Subcutaneous adipose tissue (tissue), 4 donors: ENCODE results near the gene CORO2B. TPM values are rescaled to one million over a fixed set of nuclear protein-coding genes. Genes with fewer than 3 reads are reported as not detected.

Experiments used
- total RNA-seq, 4 donors: library from RNA; depleted of rRNA; stranded (reverse); fragments of >200 nt; gene quantifications; one replicate each; pipeline ENCODE4 v1.1.0, GENCODE V29; 2016
- TF ChIP-seq, protein P1 (sequence below): fragments of 450-650 bp; IDR thresholded peaks from one replicate; pipeline ENCODE4 v1.5.1; 2016; ENCODE audit warnings: low read depth, mild to moderate bottlenecking, control low read depth, antibody characterized with exemption, moderate library complexity

The CORO2B gene
- total RNA-seq, 4 donors from 2014 or later: 5.4 to 15.3 (median 9.7) TPM

DNA sequence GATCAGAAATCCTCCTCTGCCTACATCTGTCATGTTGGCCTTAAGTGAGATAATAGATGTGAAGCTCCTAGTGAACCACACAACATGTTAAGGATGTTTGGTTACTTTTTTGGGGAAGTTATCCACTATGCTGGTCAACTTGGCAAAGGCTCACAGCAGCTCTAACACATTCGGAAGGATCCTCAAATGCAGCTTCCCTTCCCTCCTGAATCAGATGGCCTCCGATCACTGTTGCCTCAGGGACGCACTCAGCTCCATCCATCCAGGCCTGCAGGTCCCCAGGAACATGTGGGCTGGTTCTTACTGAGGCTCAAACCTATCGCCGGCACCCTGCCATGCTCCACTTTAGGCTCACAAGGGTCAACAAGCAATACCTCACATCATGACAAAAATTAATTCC, 67.9 kb downstream of the CORO2B start:
- TF ChIP-seq, protein P1, sequence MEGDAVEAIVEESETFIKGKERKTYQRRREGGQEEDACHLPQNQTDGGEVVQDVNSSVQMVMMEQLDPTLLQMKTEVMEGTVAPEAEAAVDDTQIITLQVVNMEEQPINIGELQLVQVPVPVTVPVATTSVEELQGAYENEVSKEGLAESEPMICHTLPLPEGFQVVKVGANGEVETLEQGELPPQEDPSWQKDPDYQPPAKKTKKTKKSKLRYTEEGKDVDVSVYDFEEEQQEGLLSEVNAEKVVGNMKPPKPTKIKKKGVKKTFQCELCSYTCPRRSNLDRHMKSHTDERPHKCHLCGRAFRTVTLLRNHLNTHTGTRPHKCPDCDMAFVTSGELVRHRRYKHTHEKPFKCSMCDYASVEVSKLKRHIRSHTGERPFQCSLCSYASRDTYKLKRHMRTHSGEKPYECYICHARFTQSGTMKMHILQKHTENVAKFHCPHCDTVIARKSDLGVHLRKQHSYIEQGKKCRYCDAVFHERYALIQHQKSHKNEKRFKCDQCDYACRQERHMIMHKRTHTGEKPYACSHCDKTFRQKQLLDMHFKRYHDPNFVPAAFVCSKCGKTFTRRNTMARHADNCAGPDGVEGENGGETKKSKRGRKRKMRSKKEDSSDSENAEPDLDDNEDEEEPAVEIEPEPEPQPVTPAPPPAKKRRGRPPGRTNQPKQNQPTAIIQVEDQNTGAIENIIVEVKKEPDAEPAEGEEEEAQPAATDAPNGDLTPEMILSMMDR: no peak

DNA sequence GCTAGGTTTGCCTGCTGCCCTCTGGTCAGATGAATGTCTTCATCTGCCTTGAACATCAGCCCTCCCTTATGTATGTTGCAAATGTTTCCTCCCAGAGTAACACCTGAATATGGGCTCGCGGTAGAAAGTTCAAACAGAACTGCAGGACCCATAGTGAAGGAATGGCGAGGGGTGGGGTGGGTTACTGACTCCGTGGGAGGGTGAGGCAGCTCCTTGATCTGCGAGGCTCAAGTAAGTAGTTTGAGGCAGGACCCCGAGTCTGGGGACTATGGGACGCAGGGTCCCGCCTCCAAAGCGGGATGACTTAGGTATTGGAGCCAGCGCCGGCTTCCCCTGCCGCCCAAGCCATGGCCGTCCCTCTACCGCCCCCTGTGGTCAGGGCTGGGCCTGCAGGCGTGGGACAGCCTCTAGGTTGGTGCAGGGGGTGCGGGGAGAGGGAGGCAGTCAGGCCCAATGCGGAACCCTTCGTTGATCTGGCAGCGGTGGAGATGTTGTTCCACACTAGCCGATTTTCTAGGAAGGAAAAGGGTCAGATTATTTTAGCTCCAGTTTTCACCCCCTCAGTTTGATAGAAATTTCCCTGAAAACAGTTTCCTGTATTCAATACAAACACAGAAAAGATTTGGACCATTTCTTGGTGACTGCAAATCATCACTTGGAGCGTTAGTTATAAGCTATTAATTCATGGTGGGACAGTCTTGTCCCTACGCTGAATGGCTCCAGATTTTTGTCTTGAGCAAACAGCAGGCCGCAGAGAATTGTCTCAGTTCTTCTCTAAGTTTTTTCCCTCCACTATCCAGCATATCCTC, 72.3 kb downstream of the CORO2B start:
- TF ChIP-seq, protein P1: no peak

DNA sequence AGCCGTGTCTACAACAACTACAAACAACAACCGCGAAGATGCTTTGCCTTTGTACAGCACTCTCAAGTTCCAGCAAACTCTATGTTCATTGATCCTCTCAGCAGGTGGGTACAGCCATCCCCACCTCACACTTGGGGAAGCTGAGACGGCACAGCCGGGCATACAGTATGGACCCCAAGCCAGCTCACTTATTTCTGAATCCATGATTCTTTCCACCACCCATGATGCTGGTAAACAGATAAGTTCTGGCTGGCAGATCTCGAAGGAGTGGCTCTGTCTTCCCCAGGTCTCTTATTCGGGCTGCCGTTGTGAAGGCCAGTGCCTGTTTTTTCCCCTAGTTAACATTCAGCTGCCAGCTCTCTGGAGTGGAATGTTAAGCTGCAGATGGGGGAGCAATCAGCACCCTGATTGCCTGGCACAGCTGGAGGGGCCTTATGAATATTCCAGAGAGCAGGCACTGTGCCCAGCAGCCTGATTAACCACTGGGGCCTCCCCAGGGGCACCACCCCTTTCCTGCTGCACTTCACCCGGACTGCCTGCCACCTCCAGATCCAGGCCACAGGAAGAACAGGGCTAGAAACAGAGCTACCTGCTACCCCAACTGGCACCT, 73.2 kb downstream of the CORO2B start:
- TF ChIP-seq, protein P1: no peak

DNA sequence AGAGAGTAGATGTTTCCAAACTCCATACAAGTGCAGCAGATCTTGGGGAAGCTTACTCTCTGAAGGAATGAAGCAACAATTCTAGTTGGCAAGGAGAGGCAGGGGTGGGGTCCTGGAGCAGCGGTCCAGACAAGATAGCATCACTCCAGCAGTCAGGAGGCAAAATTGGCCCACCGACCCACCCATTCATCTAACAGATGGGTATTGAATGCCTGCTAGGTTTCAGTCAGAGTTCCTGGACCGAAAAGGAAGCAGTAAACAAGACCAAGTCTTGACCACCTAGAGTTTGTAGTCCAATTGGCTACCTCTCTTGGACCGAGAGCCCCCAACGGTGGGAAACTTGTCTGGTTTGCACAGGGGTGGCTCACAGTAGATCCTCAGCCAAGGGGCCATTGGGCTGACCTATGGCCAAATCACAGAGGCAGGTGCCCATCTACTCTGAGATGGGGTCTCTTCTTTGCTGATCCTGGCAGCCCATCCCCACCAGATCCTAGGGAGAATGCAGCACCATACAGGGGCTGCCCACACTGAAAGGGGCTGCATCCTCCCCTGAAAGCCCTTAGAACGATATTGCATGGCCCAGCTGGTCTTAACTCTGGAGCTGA, 74.3 kb downstream of the CORO2B start:
- TF ChIP-seq, protein P1: no peak

DNA sequence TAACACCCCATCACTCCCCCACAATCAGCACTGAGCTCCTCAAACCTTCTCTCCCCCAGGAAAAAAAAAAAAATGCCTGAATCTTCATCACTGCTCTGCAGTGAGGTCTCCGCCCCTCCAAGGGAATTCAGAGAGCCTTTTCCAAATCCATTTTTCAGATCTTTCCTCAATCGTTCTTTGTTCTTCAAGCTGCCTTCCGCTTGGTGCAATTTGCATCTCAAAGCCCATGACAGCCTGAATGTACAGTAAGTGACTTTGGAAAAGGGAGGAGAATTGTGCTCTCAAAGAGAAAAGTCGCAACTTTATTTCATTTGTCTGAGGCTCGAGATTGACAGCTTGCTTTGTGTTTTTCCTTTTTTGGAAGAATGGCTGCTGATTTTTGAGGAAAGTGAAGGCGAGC, 75.0 kb downstream of the CORO2B start:
- TF ChIP-seq, protein P1: no peak

DNA sequence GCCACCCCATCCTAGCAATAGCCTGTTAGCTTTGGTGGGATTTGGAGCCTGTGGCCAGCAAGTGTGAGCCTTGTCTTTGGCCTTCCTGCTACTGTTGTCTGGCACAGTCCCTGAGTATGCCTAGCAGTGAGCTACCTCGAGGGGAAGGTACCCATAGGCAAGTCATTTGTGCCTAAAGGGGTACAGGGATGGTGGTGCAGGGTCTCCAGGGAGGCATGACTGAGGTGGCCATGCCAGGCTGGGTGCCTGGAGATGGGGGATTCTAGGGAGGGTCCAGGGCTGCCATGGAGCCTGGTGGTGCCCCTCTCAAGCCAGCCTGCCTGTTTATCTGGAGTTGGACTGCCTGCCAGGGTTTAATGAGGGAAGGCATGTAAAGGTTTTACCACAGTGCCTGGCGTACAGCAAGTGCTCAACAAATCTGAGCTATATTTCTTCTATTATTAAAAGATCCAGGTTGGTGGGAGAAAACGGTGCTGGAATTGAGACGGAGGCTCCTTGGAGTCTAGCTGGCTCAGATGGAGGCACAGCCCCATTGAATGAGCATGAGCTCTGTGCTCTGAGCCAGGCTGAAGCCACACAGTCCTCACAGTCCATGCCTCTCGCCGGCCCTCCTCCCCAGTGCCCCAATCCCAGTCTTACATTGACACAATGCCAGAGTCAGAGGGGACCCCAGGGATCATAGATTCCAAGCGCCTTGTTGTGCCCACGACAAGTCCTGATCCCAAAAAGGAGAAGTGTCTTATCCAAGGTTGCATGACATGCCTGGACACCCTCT, 76.2 kb downstream of the CORO2B start:
- TF ChIP-seq, protein P1: no peak
